Esophagus muscularis mucosa (tissue), 4 donors: Measurements from ENCODE around the gene TRAF5. TPM values are rescaled to one million over a fixed set of nuclear protein-coding genes. Genes with fewer than 3 reads are reported as not detected.

Experiments used
- DNase-seq: peaks from one replicate; pipeline ENCODE4 v3.0.0-alpha.2; 2017; ENCODE audit errors: extremely low spot score
- H3K27ac ChIP-seq, 4 donors: fragments of 200-600 bp; sonication (generic); replicated peaks in 1 of 4; 1 replicate in 3 of 4; 2 replicates in 1 of 4; pipeline ENCODE4 v1.5.1; 2016 to 2019; ENCODE audit warnings: mild to moderate bottlenecking in 1 of 4
- H3K27me3 ChIP-seq, 4 donors: fragments of 200-600 bp; sonication (generic); one replicate each; pipeline versions ENCODE4 v1.5.1 to v1.6.0; 2016 to 2019
- H3K36me3 ChIP-seq, 4 donors: fragments of 200-600 bp; sonication (generic); one replicate each; pipeline ENCODE4 v1.5.1; 2016 to 2019
- H3K4me1 ChIP-seq, 4 donors: fragments of 200-600 bp; sonication (generic); one replicate each; pipeline ENCODE4 v1.5.1; 2016 to 2019
- H3K4me3 ChIP-seq, 4 donors: fragments of 200-600 bp; sonication (generic); 1 replicate in 2 of 4; 2 replicates in 2 of 4; pipeline ENCODE4 v1.5.1; 2016 to 2019; ENCODE audit warnings: mild to moderate bottlenecking in 4 of 4, moderate library complexity in 1 of 4
- H3K9me3 ChIP-seq, 4 donors: fragments of 200-600 bp; sonication (generic); 1 replicate in 3 of 4; 2 replicates in 1 of 4; pipeline ENCODE4 v1.5.1; 2016 to 2019
- CTCF ChIP-seq, 3 experiments: fragments of 200-600 bp in 2 of 3; fragments of 450-650 bp in 1 of 3; sonication (generic) in 2 of 3; IDR thresholded peaks; one replicate each; pipeline ENCODE4 v1.5.1; 2017 to 2019; ENCODE audit warnings: antibody characterized with exemption in 3 of 3, mild to moderate bottlenecking in 2 of 3, moderate library complexity in 1 of 3
- EP300 ChIP-seq: sonication (generic); formaldehyde crosslinking; IDR thresholded peaks from one replicate; pipeline ENCODE4 v1.6.1; 2017; ENCODE audit warnings: antibody characterized with exemption
- POLR2A ChIP-seq: fragments of 450-650 bp; IDR thresholded peaks from one replicate; pipeline ENCODE4 v1.6.1; 2017; ENCODE audit warnings: antibody characterized with exemption, moderate library complexity, mild to moderate bottlenecking, low read depth
- POLR2AphosphoS5 ChIP-seq, 2 donors: sonication (generic); formaldehyde crosslinking; IDR thresholded peaks; one replicate each; pipeline ENCODE4 v1.6.1; 2017; ENCODE audit warnings: antibody characterized with exemption in 2 of 2
- WGBS: methylation state at CpG from one replicate; pipeline ENCODE4 v1.1.5; 2018; 5-methylcytosine and 5-hydroxymethylcytosine counted together
- intact Hi-C: fragments of 100-400 bp; cut with DNase I; formaldehyde crosslinking; loops from one replicate; pipeline ENCODE4 v1.15.1; 2023
- total RNA-seq, 4 donors: library from RNA; depleted of rRNA; stranded (reverse); fragments of >200 nt; gene quantifications; one replicate each; pipeline versions ENCODE4 v1.1.0 to v1.2.1, GENCODE V29; 2016

TRAF5 gene
- total RNA-seq, 4 donors from 2014 or later = 14.9 to 29.7 (median 23.9) TPM

GRCh38 chr1:211420845-211421454 is 94.3 kb downstream of the TRAF5 start:
- intact Hi-C loops = no loop called here
- no peak overlapping the region for H3K27ac ChIP-seq
- DNase-seq = no peak

GRCh38 chr1:211424018-211424417 is 97.4 kb downstream of the TRAF5 start:
- intact Hi-C loops = no loop called here
- Histone ChIP-seq H3K27me3 (no peaks in the 10 kb centered on the region), H3K4me3 (no peak overlapping the region), H3K36me3 (no peaks in the 10 kb centered on the region), H3K4me1 (no peaks in the 10 kb centered on the region), H3K27ac (no peak overlapping the region), H3K9me3 (no peaks in the 10 kb centered on the region)
- TF ChIP-seq POLR2AphosphoS5 (IDR thresholded peaks at IDR 0.05) = no peak
- TF ChIP-seq POLR2A = no peak
- no peak for TF ChIP-seq EP300
- TF ChIP-seq CTCF (IDR thresholded peaks at IDR 0.05) = no peak
- WGBS = 100% methylated on average over 1 of the region's 1 CpG
- DNase-seq = no peak

More at GRCh38 chr1:211420845-211421454, 94.3 kb downstream of the TRAF5 start:
- H3K9me3 ChIP-seq = no peaks in the 10 kb centered on the region
- 77% methylated on average over 2 of the region's 2 CpGs for WGBS
- TF ChIP-seq EP300 (no peak), POLR2A (no peak), POLR2AphosphoS5 (IDR thresholded peaks at IDR 0.05) (no peak), CTCF (IDR thresholded peaks at IDR 0.05) (no peak)
- no peak overlapping the region for H3K4me3 ChIP-seq
- no peaks in the 10 kb centered on the region for H3K27me3 ChIP-seq
- peaks cover 0 to 10% (median 6%) of the 10 kb centered on the region in 4 donors for H3K4me1 ChIP-seq
- no peaks in the 10 kb centered on the region for H3K36me3 ChIP-seq

Other genes starting within 250 kb of the TRAF5 start
- under 1 TPM; 0.11 to 0.78 (median 0.46) TPM for gene KCNH1, start 192.7 kb upstream of the TRAF5 start, total RNA-seq
- gene RCOR3, start 67.5 kb upstream of the TRAF5 start, total RNA-seq = 10 to 100 TPM; 21.7 to 38.0 (median 37.7) TPM
- under 1 TPM; 0.19 to 0.98 (median 0.75) TPM for gene RD3, start 165.3 kb downstream of the TRAF5 start, total RNA-seq